Right lobe of liver (tissue), 4 donors: ENCODE measurements around the gene SHKBP1.

Experiments used
- CTCF ChIP-seq, 4 donors: fragments of 200-600 bp in 3 of 4; fragments of 450-650 bp in 1 of 4; IDR thresholded peaks; one replicate each; pipeline versions ENCODE4 v1.5.1 to v1.8.0; 2016 to 2022; ENCODE audit warnings: antibody characterized with exemption in 4 of 4, mild to moderate bottlenecking in 2 of 4
- POLR2A ChIP-seq: fragments of 450-650 bp; IDR thresholded peaks from one replicate; pipeline ENCODE4 v1.6.1; 2017; ENCODE audit warnings: antibody characterized with exemption, mild to moderate bottlenecking
- donor health status: DM: no; HTN: no; CAD: no.
- donor health status: DM: no; HTN: no; CAD: no.
- donor health status: DM: no; HTN: yes; CAD: no.

- TF ChIP-seq POLR2A (no peak), CTCF (IDR thresholded peaks at IDR 0.05) (no peak)
Observed at GRCh38 chr19:40547836-40548235, 28.8 kb upstream of the SHKBP1 start.
